Measurements from ENCODE around the gene EXOC5.

The EXOC5 gene

GRCh38 chr14:57161583-57162234 lies 107.0 kb downstream of the EXOC5 start:
- DNase-seq = no peak

GRCh38 chr14:57160333-57160732 lies 108.4 kb downstream of the EXOC5 start:
- no peak for DNase-seq

- no peak for DNase-seq
Observed at GRCh38 chr14:57153286-57153685, 115.4 kb downstream of the EXOC5 start.

Data from activated T-cell treated with anti-CD3 and anti-CD28 coated beads for 4 hours (primary cell).